ENCODE measurements around the gene RBP7. TPM values are rescaled to one million over a fixed set of nuclear protein-coding genes. Genes with fewer than 3 reads are reported as not detected.

The RBP7 gene
- total RNA-seq, 3 donors from 2014 or later, result not detected

Other genes starting within 250 kb of the RBP7 start
- 10 to 100 TPM; 34.4 to 38.5 (median 34.6) TPM for gene CLSTN1, start 173.3 kb upstream of the RBP7 start, total RNA-seq
- 1 to 10 TPM; 4.2 to 5.2 (median 4.7) TPM for gene CTNNBIP1, start 87.0 kb upstream of the RBP7 start, total RNA-seq
- 10 to 100 TPM; 31.4 to 35.5 (median 35.5) TPM for gene LZIC, start 53.8 kb upstream of the RBP7 start, total RNA-seq
- gene NMNAT1, start 53.8 kb upstream of the RBP7 start, total RNA-seq, result 1 to 10 TPM; 3.8 to 5.9 (median 4.4) TPM
- gene UBE4B, start 35.7 kb downstream of the RBP7 start, total RNA-seq, result 10 to 100 TPM; 31.5 to 35.9 (median 33.7) TPM
- 10 to 100 TPM; 12.3 to 17.0 (median 16.6) TPM for gene KIF1B, start 213.3 kb downstream of the RBP7 start, total RNA-seq